HG02798 (cell line): ENCODE data around the gene CSGALNACT2.
"Not testable (repeated sequence)": the region's sequence is repeated elsewhere in the genome, so short reads cannot be mapped to it uniquely, and the experiment has no call there.

ENCODE experiments used
- ATAC-seq: cut with Tn5 transposase; IDR thresholded peaks from one replicate; pipeline ENCODE4 v1.9.1; 2021; ENCODE audit warnings: mild to moderate bottlenecking; ENCODE audit not compliant: unreplicated experiment, poor library complexity

CSGALNACT2 gene

GRCh38 chr10:43173120-43173519, 34.9 kb downstream of the CSGALNACT2 start:
- no peak for ATAC-seq

- ATAC-seq = no peak
Observed at GRCh38 chr10:43174969-43175368, 36.7 kb downstream of the CSGALNACT2 start.

- no peak for ATAC-seq
Observed at GRCh38 chr10:43176271-43176670, 38.0 kb downstream of the CSGALNACT2 start.

GRCh38 chr10:43177595-43177994, 39.4 kb downstream of the CSGALNACT2 start:
- ATAC-seq = no peak

- no peak for ATAC-seq
Observed at GRCh38 chr10:43181146-43181545, 42.9 kb downstream of the CSGALNACT2 start.

GRCh38 chr10:43183764-43184163, 45.5 kb downstream of the CSGALNACT2 start:
- ATAC-seq = not testable (repeated sequence)

GRCh38 chr10:43186150-43186549, 47.9 kb downstream of the CSGALNACT2 start:
- no peak for ATAC-seq

GRCh38 chr10:43187213-43187612, 49.0 kb downstream of the CSGALNACT2 start:
- ATAC-seq = no peak

- no peak for ATAC-seq
Observed at GRCh38 chr10:43188702-43189101, 50.5 kb downstream of the CSGALNACT2 start.

GRCh38 chr10:43190289-43190688, 52.0 kb downstream of the CSGALNACT2 start:
- ATAC-seq = no peak

- ATAC-seq = no peak
Observed at GRCh38 chr10:43190775-43191174, 52.5 kb downstream of the CSGALNACT2 start.

GRCh38 chr10:43192884-43193283, 54.6 kb downstream of the CSGALNACT2 start:
- ATAC-seq = no peak

GRCh38 chr10:43193496-43194080, 55.3 kb downstream of the CSGALNACT2 start:
- ATAC-seq = no peak

GRCh38 chr10:43194266-43194665, 56.0 kb downstream of the CSGALNACT2 start:
- no peak for ATAC-seq

- no peak for ATAC-seq
Observed at GRCh38 chr10:43194859-43195258, 56.6 kb downstream of the CSGALNACT2 start.

GRCh38 chr10:43195557-43195956, 57.3 kb downstream of the CSGALNACT2 start:
- ATAC-seq = no peak

- ATAC-seq = no peak
Observed at GRCh38 chr10:43196131-43196980, 58.1 kb downstream of the CSGALNACT2 start.

GRCh38 chr10:43196981-43197833, 59.0 kb downstream of the CSGALNACT2 start:
- ATAC-seq = no peak

GRCh38 chr10:43197834-43198681, 59.8 kb downstream of the CSGALNACT2 start:
- ATAC-seq = no peak

- no peak for ATAC-seq
Observed at GRCh38 chr10:43198682-43199005, 60.4 kb downstream of the CSGALNACT2 start.
